Heart left ventricle (tissue), 13 donors: Measurements from ENCODE around the gene GALNT2.

Experiments used
- CTCF ChIP-seq, 12 donors: fragments of 200-600 bp; sonication (generic) in 4 of 12; IDR thresholded peaks; one replicate each; pipeline versions ENCODE4 v1.5.0 to v1.8.0; 2018 to 2022; ENCODE audit warnings: antibody characterized with exemption in 12 of 12, mild to moderate bottlenecking in 5 of 12
- POLR2A ChIP-seq, 2 donors: fragments of 450-650 bp; IDR thresholded peaks; one replicate each; pipeline ENCODE4 v1.6.1; 2017; ENCODE audit warnings: antibody characterized with exemption in 2 of 2, mild to moderate bottlenecking in 2 of 2, moderate library complexity in 2 of 2
- donor health status: ischemic (EF 13 %, LVEDD 7.1; RV severe dilation, severe dysfunction).
- donor health status: DM: no; HTN: yes; CAD: no.
- donor health status: DM: no; HTN: no; CAD: no.
- donor health status: ischemic (EF 25% LVEDD 6.9; RV normal size, moderate dysfunction).
- donor health status: ischemic (EF 25% LVEDD 5.7; RV mildly dilated, moderate dysfunction).
- donor health status: ischemic (EF 35%, LVEDD 5.7; RV mildly dilated, moderate dysfunction).
- donor health status: nonischemic (EF 11% LVEDD 7.7; RV severe dilation, severe dysfunction).
- donor health status: DM: yes; HTN: yes; CAD: no.
- donor health status: PGD.
- donor health status: ischemic (EF 29% LVEDD 5.4; RV normal size, mild dysfunction).
- donor health status: nonischemic (EF 23%, LVEDD 6.1; RV moderate dilation, normal function).

- TF ChIP-seq CTCF (IDR thresholded peaks at IDR 0.05) (no peak), POLR2A (IDR thresholded peaks at IDR 0.05) (no peak)
Observed at GRCh38 chr1:230029244-230029941, 37.6 kb upstream of the GALNT2 start.
